T-helper 1 cell treated with Interleukin-12 subunit alpha and Interleukin-12 subunit beta and Interleukin-4 antibody, amounts not matched to agents 30 ng/mL and 1 ng/mL, for 36 hours (primary cell): ENCODE results near the gene PTDSS2. TPM values are rescaled to one million over a fixed set of nuclear protein-coding genes. Genes with fewer than 3 reads are reported as not detected.

Source experiments
- intact Hi-C: fragments of 100-400 bp; cut with micrococcal nuclease; formaldehyde crosslinking; loops from one replicate; pipeline ENCODE4 v1.15.1; 2024
- total RNA-seq: library from RNA; stranded (reverse); gene quantifications from 2 replicates; pipeline ENCODE4 v1.2.3, GENCODE V29; 2022

The PTDSS2 gene
- total RNA-seq, 1 donor from 2014 or later: 30.8 TPM

DNA sequence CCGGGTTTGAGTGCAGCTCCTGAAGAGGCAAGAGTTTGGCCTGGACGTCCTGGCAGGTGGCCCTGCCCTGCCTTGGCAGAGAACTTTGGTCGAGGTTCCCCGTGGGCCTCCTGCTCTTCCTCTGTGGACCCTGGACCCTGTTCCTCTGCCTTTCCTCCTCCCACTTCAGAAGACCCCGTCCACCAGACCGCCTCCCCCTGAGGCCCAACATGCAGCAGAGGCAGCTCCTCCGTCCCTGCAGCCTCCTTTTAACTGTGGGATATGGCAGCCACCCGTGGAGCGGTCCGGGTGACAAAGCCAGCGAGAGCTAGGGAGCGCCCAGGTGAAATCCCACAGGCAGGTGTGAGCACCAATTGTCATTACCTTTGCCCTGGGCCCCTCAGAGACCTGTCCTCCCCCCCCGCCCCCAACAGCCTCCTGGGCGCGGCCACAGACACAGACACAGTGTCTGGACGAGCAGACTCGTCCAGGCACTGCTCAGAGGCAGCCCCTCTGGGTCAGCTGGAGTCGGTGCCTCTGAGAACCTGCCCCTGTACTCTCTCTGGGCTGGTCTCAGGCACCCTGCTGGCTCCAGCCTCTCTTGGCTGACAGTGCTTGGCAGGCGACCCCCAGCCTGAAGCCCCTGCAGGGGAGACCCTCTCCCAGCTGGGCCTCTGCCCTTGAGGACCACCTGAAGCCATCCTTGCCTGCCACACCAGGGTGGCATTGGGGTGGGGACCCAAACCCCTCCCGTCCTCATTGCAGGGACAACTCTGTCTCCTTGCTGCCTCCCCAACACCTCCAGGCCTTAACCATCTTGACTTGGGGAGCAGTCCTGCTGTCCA, 4.1 kb upstream of the PTDSS2 start:
- intact Hi-C loops: loop anchor here (5.0 kb wide), 1 partner anchor 89 kb away; no protein-coding TSS in a partner anchor

DNA sequence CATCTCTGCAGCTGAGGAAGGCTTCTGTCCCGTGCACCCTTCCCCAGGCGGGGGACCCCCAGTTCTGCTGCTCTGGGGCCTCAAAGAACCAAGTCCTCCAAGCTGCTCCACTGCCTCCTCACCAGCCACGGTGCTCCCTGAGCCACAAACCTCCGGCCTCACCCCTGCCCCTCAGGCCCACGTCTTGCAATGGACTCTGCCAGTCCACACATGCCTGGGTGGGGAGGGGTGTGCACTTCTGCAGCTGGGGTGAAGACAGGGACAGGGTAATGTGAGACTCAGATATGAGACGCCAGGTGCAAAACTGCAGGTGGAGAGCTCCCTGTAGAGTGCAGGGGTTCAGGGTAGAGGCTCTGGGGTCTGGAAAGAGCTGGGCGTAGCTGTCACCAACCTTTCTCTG, 3.2 kb upstream of the PTDSS2 start:
- intact Hi-C loops: loop anchor here (5.0 kb wide), 1 partner anchor 90 kb away; no protein-coding TSS in a partner anchor

DNA sequence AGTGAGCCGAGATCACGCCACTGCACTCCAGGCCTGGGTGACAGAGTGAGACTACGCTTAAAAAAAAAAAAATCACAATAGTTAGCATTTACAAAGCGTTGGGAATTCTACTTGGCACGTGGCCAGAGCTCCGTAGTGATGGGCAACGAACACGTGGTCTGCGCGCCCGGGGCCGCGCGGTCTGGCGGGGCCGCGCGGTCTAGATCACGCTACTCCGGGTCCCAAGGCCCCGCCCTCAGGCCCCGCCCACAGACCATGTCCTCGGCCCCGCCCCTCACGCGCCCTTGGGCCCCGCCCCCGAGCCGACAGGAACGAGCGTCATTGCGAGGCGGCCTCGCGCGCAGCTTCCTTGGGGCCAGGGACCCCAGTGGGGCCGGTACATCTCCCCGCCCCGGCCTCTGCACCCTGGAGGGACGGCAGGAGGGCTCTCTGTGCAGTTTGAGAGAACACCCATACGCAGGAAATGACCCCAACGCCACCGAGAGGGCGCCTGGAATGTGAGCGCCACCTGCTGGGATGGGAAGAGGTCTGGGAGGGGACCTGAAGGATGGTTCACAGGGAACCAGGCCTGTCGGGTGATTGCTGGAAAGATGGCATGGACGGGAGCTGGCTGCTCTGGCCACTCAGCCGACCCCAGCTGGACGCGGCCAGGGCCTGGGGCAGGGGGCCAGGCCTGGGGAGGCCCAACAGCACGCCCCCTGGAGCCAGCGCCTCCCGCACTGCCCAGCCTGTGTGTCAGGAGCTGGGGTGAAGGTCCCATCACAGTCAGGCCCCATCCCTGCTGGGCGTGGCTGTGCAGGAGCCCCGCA, 2.0 kb upstream of the PTDSS2 start:
- intact Hi-C loops: loop anchor here (1.0 to 5.0 kb wide), 7 partner anchors 33 to 212 kb away; partner anchors contain the start of genes PSMD13, RNH1 and SIRT3

DNA sequence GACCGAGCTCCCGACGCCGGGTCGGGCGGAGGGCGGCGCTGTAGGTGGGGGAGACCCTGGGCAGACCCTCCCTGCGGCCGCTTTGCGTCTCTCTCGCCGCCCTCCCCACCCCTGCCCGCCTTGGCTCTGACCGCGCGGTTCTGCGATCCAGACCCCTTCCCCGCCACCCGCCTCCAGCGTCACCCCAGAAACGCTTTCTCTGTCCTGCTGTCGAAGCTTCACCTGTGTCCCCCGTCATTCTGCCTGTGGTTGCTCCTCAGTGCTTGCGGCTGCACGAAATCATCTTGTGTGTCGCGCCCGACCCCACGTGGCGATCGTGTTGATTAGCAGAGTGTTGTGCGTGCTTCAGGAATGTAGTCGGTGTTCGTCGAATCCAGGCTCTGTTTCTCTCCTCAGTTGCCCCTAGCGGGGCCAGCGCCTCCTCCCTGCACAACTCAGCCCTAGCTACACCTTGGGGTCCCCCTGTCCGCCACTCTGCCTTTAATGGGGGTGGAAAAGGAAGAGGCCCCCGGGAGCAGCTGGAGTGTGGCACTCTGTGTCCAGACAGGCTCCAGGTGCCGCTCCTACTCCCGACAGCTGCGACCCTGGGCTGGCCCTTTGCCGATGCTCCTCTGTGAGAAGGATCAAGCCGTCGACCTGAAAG, 851 bp downstream of the PTDSS2 start:
- intact Hi-C loops: loop anchor here (1.0 to 5.0 kb wide), 5 partner anchors 182 to 356 kb away; partner anchors contain the start of genes BET1L, DEAF1, PIDD1 and RIC8A

DNA sequence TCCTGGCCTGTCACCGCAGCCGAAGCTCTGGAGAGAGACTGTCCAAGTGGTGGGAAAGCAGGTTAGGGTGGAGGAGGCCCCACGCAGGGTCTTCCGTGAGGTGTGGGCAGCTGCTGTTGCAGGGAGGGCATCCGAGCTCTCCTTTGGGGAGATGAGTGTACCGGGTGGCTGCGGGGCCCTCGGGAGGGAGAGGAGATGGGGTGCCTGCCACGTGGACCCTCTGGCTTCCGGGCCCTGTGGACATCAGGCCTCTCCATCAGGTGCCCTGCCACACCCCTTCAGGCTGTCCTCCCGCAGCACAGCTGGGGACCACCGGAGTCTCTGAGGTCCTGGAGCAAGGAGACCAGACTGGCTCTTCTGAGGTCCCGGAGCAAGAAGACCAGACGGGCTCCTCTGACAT, 1.7 kb downstream of the PTDSS2 start:
- intact Hi-C loops: loop anchor here (5.0 kb wide), 2 partner anchors 199 to 356 kb away; partner anchors contain the start of genes PIDD1 and RPLP2

DNA sequence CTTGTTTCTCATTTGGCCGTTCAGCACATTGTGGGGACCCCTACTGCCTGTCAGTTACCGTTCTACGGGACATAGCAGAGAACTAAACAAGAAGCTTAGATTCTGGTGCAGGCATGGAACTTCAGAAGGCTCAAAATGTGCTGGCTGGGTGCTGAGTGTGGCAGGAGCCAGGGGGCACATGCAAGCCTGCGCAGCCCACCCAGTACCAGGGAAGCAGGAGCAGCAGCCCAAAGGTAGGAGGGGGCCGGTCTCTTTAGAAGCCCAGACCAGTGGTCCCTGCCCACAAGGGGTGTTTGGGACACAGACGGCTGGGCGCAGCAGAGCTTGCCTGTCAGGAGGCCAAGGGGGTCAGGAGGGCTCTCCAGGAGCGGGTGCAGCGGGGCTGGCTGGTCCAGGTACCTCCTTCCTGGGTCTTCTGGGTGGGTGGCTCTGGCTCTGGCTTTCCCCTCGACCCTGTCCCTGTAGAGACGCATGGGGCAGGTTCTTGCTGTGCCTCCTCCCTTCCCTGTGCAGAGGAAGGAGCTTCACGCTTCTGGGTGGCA, 2.2 kb downstream of the PTDSS2 start:
- intact Hi-C loops: loop anchor here (5.0 kb wide), 2 partner anchors 200 to 355 kb away; partner anchors contain the start of genes PIDD1 and RPLP2

DNA sequence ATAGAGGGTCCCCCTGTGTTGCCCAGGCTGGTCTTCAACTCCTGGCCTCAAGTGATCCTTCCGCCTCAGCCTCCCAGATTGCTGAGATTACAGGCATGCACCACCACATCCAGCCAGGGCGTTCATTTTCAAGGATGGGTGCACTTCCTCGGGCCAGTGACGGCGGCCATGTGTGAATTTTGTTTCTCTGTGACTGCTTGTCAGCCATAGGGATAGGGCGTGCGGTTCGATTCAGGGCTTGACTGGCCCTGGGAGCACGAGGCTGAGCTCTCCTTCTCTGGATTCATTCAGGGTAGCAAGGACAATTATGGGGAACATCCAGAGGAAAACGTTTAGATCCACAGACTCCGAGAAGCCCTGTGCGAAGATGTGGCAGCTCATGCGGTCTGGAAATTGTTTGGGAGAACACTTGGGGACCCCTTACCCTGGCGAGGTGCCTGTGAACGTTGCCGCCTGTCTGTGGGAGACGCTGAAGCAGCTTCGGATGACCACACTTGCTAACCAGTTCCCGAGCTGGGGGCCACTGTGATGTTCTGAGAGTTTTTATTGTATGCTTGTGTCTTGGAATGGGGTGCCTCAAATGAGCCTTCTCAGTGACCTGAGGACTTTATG, 2.9 kb downstream of the PTDSS2 start:
- intact Hi-C loops: loop anchor here (5.0 kb wide), 2 partner anchors 201 to 354 kb away; partner anchors contain the start of genes PIDD1 and RPLP2

DNA sequence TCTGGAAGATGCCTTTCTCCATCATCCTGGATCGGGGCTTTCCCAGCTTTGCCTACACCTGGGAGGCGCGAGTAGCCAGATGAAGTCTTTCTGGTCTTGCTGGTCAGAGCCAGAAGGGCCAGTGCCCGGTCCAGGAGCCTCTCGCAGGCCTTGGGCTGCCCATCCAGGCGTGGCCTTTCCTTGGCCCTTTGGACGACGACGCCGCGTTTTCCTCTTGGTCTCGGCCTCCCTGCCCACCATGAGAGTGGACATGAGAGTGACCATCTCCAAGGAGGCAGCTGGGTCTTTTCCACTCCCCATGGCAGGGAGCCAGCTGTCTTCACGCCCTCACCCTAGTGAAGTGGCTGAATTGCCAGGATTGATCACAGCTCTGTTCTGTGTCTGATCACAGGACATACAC, 3.5 kb downstream of the PTDSS2 start:
- intact Hi-C loops: loop anchor here (5.0 kb wide), 2 partner anchors 201 to 354 kb away; partner anchors contain the start of genes PIDD1 and RPLP2

DNA sequence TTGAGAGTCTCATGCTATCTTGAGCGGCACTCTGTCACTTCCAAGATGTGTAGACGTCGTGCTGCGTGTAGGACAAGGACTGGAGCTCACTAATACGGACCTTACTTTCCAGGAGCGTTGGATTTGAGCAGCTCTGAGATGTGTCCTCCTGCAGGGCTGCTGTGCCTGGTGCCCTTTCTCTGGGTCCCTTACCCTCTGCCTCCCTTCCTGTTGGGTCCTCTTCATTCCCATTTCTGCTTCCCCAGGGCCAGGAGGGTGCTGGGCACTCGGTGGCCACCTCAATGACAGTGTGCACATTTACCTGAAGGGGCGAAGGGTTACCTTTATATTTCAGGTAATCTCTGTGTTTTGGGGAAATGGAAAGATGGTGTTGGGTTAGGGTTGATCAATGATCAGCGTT, 4.0 kb downstream of the PTDSS2 start:
- intact Hi-C loops: loop anchor here (5.0 kb wide), 2 partner anchors 202 to 353 kb away; partner anchors contain the start of genes PIDD1 and RPLP2

DNA sequence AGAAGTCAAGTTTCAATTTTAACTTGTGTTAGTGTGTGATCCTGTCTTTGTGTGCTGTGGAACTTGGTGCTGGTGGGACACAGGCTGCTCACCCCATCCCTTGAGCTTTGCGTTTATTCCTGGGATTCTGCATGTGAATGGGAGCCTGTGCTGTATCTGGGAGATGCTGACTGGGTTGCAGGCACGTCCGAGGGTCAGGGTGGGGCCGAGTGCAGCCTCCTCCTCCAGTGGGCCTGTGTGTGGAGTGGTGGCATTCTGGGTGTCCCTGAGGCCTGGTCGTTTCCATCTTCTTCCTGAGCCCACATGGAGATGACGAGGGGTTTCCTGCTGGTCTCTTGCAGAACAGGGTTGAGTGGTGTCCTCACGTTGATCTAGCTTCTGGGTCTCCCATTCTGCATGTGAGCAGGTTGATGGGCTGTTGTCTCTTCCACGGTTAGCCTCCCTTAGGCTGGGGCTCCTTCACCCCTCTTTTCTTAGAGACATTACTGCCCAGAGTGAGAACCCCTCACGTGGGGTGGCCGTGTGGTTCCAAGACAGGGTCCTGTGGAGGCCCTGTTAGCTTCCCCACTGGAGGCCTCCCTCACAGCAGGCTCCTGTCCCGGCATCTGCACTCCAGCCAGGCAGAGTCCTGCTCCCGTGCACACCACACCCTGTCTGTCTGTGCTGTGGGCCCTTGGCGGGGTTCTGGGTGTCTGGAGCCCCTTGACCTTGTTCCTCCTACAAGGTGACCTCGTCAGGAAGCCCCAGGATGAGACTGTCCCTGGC, 4.9 kb downstream of the PTDSS2 start:
- intact Hi-C loops: loop anchor here (5.0 kb wide), 2 partner anchors 203 to 352 kb away; partner anchors contain the start of genes PIDD1 and RPLP2

DNA sequence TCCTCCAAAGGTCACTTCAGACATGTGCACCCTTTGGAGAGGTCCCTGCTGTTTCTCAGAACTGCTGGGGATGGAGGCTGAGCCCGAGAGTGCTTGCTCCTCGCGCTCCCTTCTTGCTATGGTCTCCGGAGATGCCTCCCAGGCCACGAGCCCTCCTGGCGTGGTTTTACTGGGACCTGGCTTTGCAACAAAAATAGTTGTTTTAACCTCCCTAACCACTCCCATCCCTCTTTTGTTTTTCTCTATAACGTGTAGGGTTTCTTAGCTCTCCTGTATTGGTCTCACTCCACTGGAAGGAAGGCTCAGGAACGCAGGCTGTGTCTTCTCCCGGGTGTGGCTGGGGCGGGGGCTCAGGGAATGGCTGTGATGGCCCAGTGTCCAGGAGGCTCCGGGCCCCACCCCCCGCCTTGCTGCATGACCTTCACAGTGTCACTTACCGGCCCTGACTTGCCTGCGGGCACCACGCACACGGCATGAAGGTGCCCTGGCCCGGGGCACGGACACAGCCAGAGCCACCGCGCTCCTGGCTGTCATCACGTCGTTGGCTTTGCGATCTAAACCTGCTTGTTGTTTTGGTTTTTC, 5.6 kb downstream of the PTDSS2 start:
- intact Hi-C loops: no loop called here

DNA sequence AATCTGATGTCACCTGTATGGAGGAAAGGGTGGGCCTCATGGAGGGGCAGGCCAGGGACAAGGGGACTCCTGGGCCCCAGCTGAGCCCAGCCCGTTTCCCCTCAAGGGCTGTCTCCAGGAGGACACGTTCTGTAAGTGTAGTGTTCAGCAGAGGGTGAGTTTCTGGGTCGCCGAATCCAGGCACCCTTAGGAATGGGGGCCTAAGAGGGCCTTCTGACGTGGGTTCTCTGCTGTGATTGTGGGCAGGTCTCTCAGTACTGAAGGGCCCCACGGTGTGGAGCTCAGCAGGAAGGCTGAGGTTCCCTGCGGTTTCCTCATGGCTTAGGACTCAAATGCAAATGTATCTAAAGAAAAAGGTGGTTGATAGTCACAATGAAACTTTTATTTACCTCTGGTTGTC, 6.5 kb downstream of the PTDSS2 start:
- intact Hi-C loops: no loop called here

DNA sequence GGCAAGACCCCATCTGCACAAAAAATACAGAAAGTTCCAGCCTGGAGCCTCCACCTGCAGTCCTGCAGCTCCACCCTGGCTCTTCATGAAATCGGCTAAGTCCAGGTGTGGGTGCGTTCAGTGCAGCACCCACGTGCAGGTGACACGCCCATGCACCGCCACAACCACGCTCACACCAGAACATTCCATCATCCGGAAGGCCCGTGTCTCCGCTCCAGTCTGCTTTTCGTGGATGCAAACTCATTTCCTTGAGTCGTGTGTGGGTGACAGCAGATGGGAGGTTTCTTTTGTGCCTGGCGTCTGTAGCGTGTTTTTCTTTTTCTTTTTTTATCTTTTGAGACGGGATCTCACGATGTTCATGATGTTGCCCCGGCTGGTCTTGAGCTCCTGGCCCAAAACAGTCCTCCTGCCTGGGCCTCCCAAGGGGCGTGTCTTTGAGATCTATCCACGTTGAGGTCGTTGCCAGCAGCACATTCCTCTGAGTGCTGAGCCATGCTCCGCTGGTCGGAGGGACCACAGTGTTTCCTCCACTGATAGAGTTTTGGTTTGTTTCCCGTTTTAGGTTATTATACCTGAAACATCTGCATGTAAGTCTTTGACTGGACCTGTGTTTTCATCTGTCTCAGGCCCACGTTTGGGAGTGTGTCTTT, 7.2 kb downstream of the PTDSS2 start:
- intact Hi-C loops: no loop called here

DNA sequence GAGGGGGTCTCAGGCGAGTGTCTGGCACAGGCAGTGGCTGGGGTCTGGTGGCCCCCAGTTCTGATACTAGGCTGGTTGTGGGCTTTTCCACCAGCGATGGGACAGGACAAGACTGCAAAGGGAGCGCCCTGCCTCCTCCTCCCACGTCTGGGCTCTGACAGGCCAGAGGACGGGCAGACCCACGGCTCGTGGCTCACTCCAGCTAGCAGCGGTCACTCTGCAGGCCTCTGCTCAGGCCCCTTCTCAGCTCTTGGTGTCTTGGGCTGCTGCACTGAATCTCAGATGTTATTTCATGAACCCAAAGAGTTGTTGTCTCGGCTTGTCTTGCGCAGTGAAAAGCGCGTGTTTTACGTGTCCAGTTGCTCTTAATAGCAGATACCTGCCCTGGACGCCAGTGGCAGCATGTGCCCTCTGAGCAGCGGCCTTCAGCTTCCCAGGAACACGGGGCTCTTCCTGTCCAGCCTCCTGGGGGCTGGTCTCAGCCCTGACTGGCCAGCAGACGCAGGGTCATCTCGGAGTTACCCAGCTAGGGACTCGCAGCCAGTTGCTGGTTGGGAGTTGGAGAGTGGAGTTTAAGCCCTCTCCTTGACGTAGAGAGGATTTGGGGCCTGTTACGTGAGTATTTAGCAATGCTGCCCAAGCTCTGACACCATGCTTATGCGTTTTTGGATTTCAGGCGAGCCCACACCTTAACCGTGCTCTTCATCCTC, 9.6 kb downstream of the PTDSS2 start:
- intact Hi-C loops: no loop called here

DNA sequence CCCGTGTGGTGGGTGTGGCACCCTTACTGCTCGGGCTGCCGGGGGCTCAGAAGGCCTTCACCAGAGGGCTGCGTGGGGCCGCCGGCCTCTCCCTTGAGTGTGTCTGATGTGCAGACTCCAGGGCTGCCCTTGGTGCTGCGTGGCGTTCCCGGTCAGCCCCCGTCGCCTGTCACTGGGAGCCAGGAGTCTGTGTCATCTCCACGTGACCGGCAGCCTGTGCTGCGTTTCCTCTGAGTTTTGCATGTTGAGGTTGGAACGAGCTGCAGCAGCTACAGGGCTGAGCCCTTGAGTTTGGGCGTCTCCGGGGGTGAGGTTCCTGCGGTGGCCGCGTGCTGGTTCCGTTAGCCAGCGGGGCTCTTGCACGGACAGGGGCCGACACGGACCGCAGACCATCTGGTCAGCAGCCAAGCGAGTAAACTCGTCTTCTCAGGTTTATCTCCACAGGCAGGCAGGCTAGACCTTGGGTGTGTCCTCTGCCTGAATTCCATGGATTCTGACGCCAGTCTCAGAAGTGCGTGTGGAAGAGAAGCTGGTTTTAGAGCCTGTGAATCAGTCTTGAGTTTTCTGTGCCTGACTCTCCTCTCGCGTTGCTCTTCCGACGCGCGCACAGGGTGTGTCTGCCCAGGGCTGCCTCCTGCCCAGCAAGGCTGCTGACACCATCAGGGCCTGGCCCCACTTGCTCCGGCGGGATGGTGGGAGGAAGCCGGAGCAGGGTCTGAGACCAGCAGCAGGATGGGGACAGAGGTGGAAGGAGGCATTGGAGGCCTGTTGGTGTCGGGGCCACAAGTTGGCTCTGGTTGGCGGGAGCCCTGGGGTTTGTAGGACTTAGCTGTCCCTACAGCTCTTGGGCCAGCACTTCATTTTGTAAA, 10.5 kb downstream of the PTDSS2 start:
- intact Hi-C loops: no loop called here

DNA sequence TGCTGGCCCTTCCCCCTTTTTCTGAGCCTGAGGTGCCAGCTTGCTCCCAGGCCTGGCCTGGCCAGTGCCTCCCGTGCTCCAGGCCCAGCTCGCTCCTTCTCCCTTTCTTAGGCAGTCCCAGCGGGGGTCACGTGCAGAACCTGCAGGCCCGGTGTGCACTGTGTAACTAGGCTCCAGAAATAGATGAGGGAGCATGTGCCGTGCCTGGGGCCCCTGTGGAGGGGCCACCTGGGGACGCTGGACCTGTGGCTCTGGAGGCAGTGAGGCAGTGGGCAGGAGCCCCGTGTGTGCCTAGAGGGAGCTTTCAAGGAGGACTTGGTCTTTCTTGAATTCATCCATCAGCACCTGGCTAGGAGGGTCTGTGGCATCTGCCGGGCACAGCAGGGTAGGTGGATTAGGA, 11.5 kb downstream of the PTDSS2 start:
- intact Hi-C loops: no loop called here
